SK-N-SH (cell line): ENCODE results near the gene PARD3.

Experiments used
- CHD2 ChIP-seq: fragments of 150-350 bp; IDR thresholded peaks from 2 replicates; pipeline ENCODE4 v1.6.1; 2018; ENCODE audit warnings: low read length; ENCODE audit not compliant: partially characterized antibody
- CTCF ChIP-seq: fragments of 200-600 bp; sonication (generic); IDR thresholded peaks from 2 replicates; pipeline ENCODE4 v1.6.1; 2017; ENCODE audit warnings: antibody characterized with exemption, mild to moderate bottlenecking, moderate library complexity
- EP300 ChIP-seq, 2 experiments: IDR thresholded peaks; 2 replicates each; pipeline versions ENCODE4 v1.4.0 to v1.6.1; 2012; ENCODE audit warnings: borderline replicate concordance in 1 of 2, low read depth in 1 of 2, low read length in 1 of 2
- GATA2 ChIP-seq: sonication (generic); formaldehyde crosslinking; IDR thresholded peaks from 2 replicates; pipeline ENCODE4 v1.5.0; 2020; ENCODE audit warnings: mild to moderate bottlenecking, missing genetic modification reagents
- JUND ChIP-seq: IDR thresholded peaks from 2 replicates; pipeline ENCODE4 v1.4.0; 2012
- MAX ChIP-seq: IDR thresholded peaks from 2 replicates; pipeline ENCODE4 v1.4.0; 2012; ENCODE audit warnings: low read depth
- MEF2A ChIP-seq: IDR thresholded peaks from 2 replicates; pipeline ENCODE4 v1.4.0; 2012; ENCODE audit warnings: low read depth, borderline replicate concordance
- POLR2AphosphoS5 ChIP-seq: IDR thresholded peaks from 2 replicates; pipeline ENCODE4 v1.6.1; 2012; ENCODE audit warnings: low read depth, low read length
- RCOR1 ChIP-seq: fragments of 150-350 bp; IDR thresholded peaks from 2 replicates; pipeline ENCODE4 v1.6.1; 2017; ENCODE audit warnings: antibody characterized with exemption, low read length
- REST ChIP-seq: IDR thresholded peaks from 2 replicates; pipeline ENCODE4 v1.6.1; 2012; ENCODE audit warnings: mild to moderate bottlenecking, low read depth, low read length, moderate library complexity
- RFX5 ChIP-seq: IDR thresholded peaks from 2 replicates; pipeline ENCODE4 v1.6.1; 2012; ENCODE audit warnings: mild to moderate bottlenecking, improper control_type of control experiment, low read length
- TEAD4 ChIP-seq: IDR thresholded peaks from 2 replicates; pipeline ENCODE4 v1.4.0; 2012; ENCODE audit warnings: mild to moderate bottlenecking, borderline replicate concordance; ENCODE audit not compliant: insufficient read depth
- YY1 ChIP-seq: IDR thresholded peaks from 2 replicates; pipeline ENCODE4 v1.4.0; 2012; ENCODE audit warnings: low read depth, mild to moderate bottlenecking
- ZBTB33 ChIP-seq: IDR thresholded peaks from 2 replicates; pipeline ENCODE4 v1.4.0; 2012; ENCODE audit warnings: low read depth, borderline replicate concordance

GRCh38 chr10:34581801-34582532 is 233.1 kb downstream of the PARD3 start:
- no peak for TF ChIP-seq RFX5
- TF ChIP-seq CTCF, result no peak
- peak in 1 of 2 experiments; percentile 69; a peak in 1 of 4 replicates for TF ChIP-seq EP300 (IDR thresholded peaks at IDR 0.05; ENCODE audit: borderline replicate concordance in 1 of 2, low read depth in 1 of 2, low read length in 1 of 2)
- TF ChIP-seq MAX, result peak; percentile 15; the same call in 1 of the 2 replicates
- TF ChIP-seq GATA2 (CRISPR knock-in tag), result no peak
- no peak for TF ChIP-seq ZBTB33
- no peak for TF ChIP-seq POLR2AphosphoS5
- TF ChIP-seq CHD2, result no peak
- TF ChIP-seq YY1, result no peak
- TF ChIP-seq REST, result no peak
- TF ChIP-seq MEF2A, result no peak; the same call in 1 of the 2 replicates
- TF ChIP-seq RCOR1, result no peak
- TF ChIP-seq JUND, result peak; percentile 65
- peak; percentile 54; the same call in 1 of the 2 replicates for TF ChIP-seq TEAD4
